Left ventricle myocardium inferior (tissue), 1 donor: ENCODE data around the gene DUOXA2. TPM values are rescaled to one million over a fixed set of nuclear protein-coding genes. Genes with fewer than 3 reads are reported as not detected.
A peak's percentile ranks its signal among the peaks of the same experiment; 100 is the strongest.
"Not testable (repeated sequence)": the region's sequence is repeated elsewhere in the genome, so short reads cannot be mapped to it uniquely, and the experiment has no call there.

Experiments
- DNase-seq: peaks from one replicate; pipeline ENCODE4 v3.0.0-alpha.2; 2020
- H3K27ac ChIP-seq: fragments of 200-600 bp; replicated peaks from 2 replicates; pipeline ENCODE4 v1.8.0; 2021
- H3K27me3 ChIP-seq: fragments of 200-600 bp; 2 replicates; pipeline ENCODE4 v1.8.0; 2021; ENCODE audit warnings: low read depth
- H3K36me3 ChIP-seq: fragments of 200-600 bp; 2 replicates; pipeline ENCODE4 v1.8.0; 2021
- H3K4me1 ChIP-seq: fragments of 200-600 bp; 2 replicates; pipeline ENCODE4 v1.8.0; 2021
- H3K4me3 ChIP-seq: fragments of 200-600 bp; 2 replicates; pipeline ENCODE4 v1.8.0; 2021; ENCODE audit warnings: mild to moderate bottlenecking, moderate library complexity
- H3K9me3 ChIP-seq: fragments of 200-600 bp; replicated peaks from 2 replicates; pipeline ENCODE4 v1.8.0; 2021
- intact Hi-C: fragments of 100-400 bp; cut with micrococcal nuclease; formaldehyde crosslinking; loops from one replicate; pipeline ENCODE4 v1.11.0; 2022
- total RNA-seq: library from RNA; stranded (reverse); fragmentation: NEBNext Ultra II Directional; extraction: Animal tissue kit (Norgen Biotek cat#: 25700); gene quantifications from one replicate; pipeline ENCODE4 v1.2.1, GENCODE V29; 2021
- TF ChIP-seq, protein P1 (sequence below): fragments of 200-600 bp; IDR thresholded peaks from 2 replicates; pipeline ENCODE4 v1.8.0; 2021; ENCODE audit warnings: antibody characterized with exemption, mild to moderate bottlenecking, borderline replicate concordance
- donor health status: DM: no; HTN: yes; CAD: no; lungs with severe emphysema.

DUOXA2 gene
- total RNA-seq, 1 donor from 2014 or later, result not detected

DNA sequence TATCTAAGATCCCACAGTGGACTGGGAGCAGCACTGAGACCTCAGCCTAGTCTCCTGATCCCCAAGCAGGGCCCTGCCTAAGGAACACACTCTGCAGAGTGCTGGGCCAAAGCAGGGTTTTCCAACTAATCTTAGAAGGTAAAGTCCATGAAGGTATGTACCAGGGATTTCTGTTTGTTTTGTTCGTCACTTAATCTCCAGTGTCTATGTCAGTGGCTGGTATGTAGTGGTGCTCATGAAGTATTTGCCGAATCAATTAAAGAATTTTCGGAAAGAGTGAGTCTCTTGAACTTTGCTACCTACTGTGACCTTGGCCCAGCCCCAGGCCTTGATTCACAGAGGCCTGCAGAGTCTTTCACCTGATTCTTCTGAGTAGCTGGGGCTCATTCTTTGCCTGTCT, 17.4 kb downstream of the DUOXA2 start:
- no peaks in the 10 kb centered on the region for H3K36me3 ChIP-seq

DNA sequence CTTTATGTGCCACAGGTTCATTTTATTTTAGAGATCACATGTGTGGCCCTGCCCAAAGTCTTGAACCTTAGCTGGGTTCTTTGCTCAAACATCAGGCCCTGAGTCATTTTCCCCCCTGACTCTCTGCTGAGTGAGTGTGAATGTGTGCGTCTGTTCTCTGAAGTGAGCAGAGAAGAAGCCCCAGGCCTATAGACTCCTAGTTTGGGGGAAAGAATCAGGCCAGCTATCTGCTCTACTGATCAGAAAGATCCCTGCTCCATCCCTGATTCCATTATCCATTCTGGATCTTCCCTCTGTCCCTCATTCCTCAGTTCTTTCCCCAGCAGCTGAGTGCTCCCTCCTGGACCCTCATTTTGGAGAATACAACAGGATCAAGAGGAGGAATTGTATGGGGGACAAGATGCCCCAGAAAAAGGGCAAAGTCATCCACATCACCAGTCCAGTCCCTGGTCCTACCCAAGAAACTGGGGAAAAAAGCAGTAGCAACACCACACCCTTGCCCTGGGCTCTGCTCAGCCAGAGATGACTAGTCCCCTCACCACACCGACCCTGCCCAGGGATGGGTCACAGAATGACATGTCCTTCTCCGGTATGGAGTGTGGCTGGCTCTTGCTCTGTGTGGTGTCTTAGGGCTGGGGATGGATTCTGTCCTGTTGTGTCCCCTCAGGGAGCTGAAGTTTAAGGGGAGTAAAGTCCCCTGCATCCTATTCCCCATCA, 18.9 kb downstream of the DUOXA2 start:
- H3K27ac ChIP-seq, result no peak overlapping the region
- TF ChIP-seq, protein P1, sequence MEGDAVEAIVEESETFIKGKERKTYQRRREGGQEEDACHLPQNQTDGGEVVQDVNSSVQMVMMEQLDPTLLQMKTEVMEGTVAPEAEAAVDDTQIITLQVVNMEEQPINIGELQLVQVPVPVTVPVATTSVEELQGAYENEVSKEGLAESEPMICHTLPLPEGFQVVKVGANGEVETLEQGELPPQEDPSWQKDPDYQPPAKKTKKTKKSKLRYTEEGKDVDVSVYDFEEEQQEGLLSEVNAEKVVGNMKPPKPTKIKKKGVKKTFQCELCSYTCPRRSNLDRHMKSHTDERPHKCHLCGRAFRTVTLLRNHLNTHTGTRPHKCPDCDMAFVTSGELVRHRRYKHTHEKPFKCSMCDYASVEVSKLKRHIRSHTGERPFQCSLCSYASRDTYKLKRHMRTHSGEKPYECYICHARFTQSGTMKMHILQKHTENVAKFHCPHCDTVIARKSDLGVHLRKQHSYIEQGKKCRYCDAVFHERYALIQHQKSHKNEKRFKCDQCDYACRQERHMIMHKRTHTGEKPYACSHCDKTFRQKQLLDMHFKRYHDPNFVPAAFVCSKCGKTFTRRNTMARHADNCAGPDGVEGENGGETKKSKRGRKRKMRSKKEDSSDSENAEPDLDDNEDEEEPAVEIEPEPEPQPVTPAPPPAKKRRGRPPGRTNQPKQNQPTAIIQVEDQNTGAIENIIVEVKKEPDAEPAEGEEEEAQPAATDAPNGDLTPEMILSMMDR, result no peak
- no peak for DNase-seq
- H3K4me1 ChIP-seq, result peaks cover 24% of the 10 kb centered on the region
- no peak overlapping the region for H3K4me3 ChIP-seq
- H3K36me3 ChIP-seq, result no peaks in the 10 kb centered on the region
- intact Hi-C loops, result no loop called here
- no peaks in the 10 kb centered on the region for H3K9me3 ChIP-seq
- H3K27me3 ChIP-seq, result peaks cover 83% of the 10 kb centered on the region

More for the DNA sequence above, 17.4 kb downstream of the DUOXA2 start:
- H3K4me3 ChIP-seq, result no peak overlapping the region
- peaks cover 24% of the 10 kb centered on the region for H3K4me1 ChIP-seq
- no peak for DNase-seq
- TF ChIP-seq, protein P1, result no peak
- intact Hi-C loops, result no loop called here
- no peaks in the 10 kb centered on the region for H3K9me3 ChIP-seq
- H3K27me3 ChIP-seq, result peaks cover 84% of the 10 kb centered on the region
- H3K27ac ChIP-seq, result no peak overlapping the region

- no peak overlapping the region for H3K27ac ChIP-seq
- H3K4me3 ChIP-seq, result no peak overlapping the region
- H3K9me3 ChIP-seq, result no peaks in the 10 kb centered on the region
- no peak for DNase-seq
- peaks cover 23% of the 10 kb centered on the region for H3K4me1 ChIP-seq
- TF ChIP-seq, protein P1, result no peak
- intact Hi-C loops, result no loop called here
- H3K36me3 ChIP-seq, result no peaks in the 10 kb centered on the region
- peaks cover 77% of the 10 kb centered on the region for H3K27me3 ChIP-seq
Measured at GRCh38 chr15:45133561-45133920, 19.4 kb downstream of the DUOXA2 start.

GRCh38 chr15:45134046-45134445, 19.9 kb downstream of the DUOXA2 start:
- Histone ChIP-seq H3K9me3 (no peaks in the 10 kb centered on the region), H3K27ac (no peak overlapping the region), H3K4me1 (peaks cover 18% of the 10 kb centered on the region), H3K27me3 (peaks cover 72% of the 10 kb centered on the region), H3K4me3 (no peak overlapping the region), H3K36me3 (no peaks in the 10 kb centered on the region)
- intact Hi-C loops, result no loop called here
- no peak for DNase-seq
- TF ChIP-seq, protein P1, result no peak

DNA sequence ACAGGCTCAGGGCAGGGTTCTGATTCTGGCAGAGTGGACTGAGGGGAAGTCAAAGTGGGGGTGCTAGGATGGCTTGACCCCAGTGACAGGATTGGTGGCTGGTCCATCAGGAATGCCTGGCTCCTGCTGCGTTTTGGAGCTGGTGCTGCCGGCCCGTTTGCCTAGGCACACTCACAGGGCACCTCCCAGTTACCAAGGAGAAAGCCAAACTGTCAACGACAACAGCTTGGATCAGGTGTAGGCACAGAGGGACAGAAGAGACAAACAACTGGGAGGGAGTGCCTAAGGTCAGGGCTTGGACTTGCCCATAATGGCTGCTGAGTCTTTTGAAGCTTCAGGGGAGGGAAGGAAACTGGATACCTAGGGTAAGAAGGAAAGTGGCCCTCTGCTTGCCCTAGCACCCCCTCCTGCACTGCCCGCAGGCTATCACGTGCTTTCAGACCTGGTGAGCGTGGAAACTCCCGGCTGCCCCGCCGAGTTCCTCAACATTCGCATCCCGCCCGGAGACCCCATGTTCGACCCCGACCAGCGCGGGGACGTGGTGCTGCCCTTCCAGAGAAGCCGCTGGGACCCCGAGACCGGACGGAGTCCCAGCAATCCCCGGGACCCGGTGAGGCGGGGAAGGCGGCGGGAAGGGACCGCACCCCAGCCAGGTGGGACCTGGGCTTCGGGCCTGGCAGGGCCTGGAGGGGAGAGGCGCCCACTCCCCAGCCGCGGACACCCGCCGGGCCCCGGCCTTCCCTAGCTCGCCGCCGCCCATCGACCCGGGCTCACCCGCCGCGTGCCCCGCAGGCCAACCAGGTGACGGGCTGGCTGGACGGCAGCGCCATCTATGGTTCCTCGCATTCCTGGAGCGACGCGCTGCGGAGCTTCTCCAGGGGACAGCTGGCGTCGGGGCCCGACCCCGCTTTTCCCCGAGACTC, 20.8 kb downstream of the DUOXA2 start:
- TF ChIP-seq, protein P1, result peak; percentile 21
- peak overlapping the region; percentile 51 for H3K4me3 ChIP-seq
- no peaks in the 10 kb centered on the region for H3K36me3 ChIP-seq
- peaks cover 9% of the 10 kb centered on the region for H3K4me1 ChIP-seq
- no peak for DNase-seq
- intact Hi-C loops, result no loop called here
- no peaks in the 10 kb centered on the region for H3K9me3 ChIP-seq
- H3K27ac ChIP-seq, result no peak overlapping the region
- peaks cover 63% of the 10 kb centered on the region for H3K27me3 ChIP-seq

- H3K9me3 ChIP-seq, H3K36me3 ChIP-seq, H3K4me1 ChIP-seq, DNase-seq, intact Hi-C loops, H3K27ac ChIP-seq: not testable (repeated sequence)
- Histone ChIP-seq H3K4me3 (peak overlapping the region; percentile 51), H3K27me3 (peaks cover 58% of the 10 kb centered on the region)
Measured at GRCh38 chr15:45135705-45136377, 21.7 kb downstream of the DUOXA2 start.
